MM.1S (cell line): ENCODE measurements around the gene GRIK5.

ENCODE experiments used
- DNase-seq: peaks from one replicate; pipeline ENCODE4 v3.0.0-alpha.2; 2015
- H2AFZ ChIP-seq: fragments of 300-600 bp; sonication (generic); 2 replicates; pipeline ENCODE4 v1.6.0; 2016; ENCODE audit warnings: antibody characterized with exemption, low read length
- H3F3A ChIP-seq: fragments of 300-600 bp; sonication (generic); 2 replicates; pipeline ENCODE4 v1.6.1; 2016; ENCODE audit warnings: mild to moderate bottlenecking, antibody characterized with exemption, low read length, moderate library complexity, mixed read lengths; ENCODE audit not compliant: insufficient read depth
- H3K27ac ChIP-seq: fragments of 300-600 bp; sonication (generic); 2 replicates; pipeline ENCODE4 v1.5.1; 2016; ENCODE audit warnings: mild to moderate bottlenecking, low read length
- H3K27me3 ChIP-seq: fragments of 300-600 bp; sonication (generic); replicated peaks from 2 replicates; pipeline ENCODE4 v1.6.0; 2016; ENCODE audit warnings: low read length; ENCODE audit not compliant: insufficient read depth
- H3K36me3 ChIP-seq: fragments of 300-600 bp; sonication (generic); replicated peaks from 2 replicates; pipeline ENCODE4 v1.6.1; 2016; ENCODE audit warnings: mild to moderate bottlenecking, low read length, mixed read lengths; ENCODE audit not compliant: insufficient read depth
- H3K4me1 ChIP-seq: fragments of 300-600 bp; sonication (generic); 2 replicates; pipeline ENCODE4 v1.6.1; 2016; ENCODE audit warnings: low read length, mixed read lengths
- H3K4me2 ChIP-seq: fragments of 300-600 bp; sonication (generic); 2 replicates; pipeline ENCODE4 v1.6.0; 2016; ENCODE audit warnings: low read depth, low read length
- H3K4me3 ChIP-seq: fragments of 300-600 bp; sonication (generic); 2 replicates; pipeline ENCODE4 v1.5.1; 2016; ENCODE audit warnings: low read length, mixed read lengths
- H3K79me2 ChIP-seq: fragments of 300-600 bp; sonication (generic); 2 replicates; pipeline ENCODE4 v1.6.1; 2016; ENCODE audit warnings: mixed run types, low read length, mixed read lengths
- H3K9ac ChIP-seq: fragments of 300-600 bp; sonication (generic); 2 replicates; pipeline ENCODE4 v1.6.1; 2016; ENCODE audit warnings: low read length, mixed read lengths
- H3K9me2 ChIP-seq: fragments of 300-600 bp; sonication (generic); replicated peaks from 2 replicates; pipeline ENCODE4 v1.6.1; 2016; ENCODE audit warnings: mild to moderate bottlenecking, low read length, mixed read lengths; ENCODE audit not compliant: insufficient read depth
- H3K9me3 ChIP-seq: fragments of 300-600 bp; sonication (generic); replicated peaks from 2 replicates; pipeline ENCODE4 v1.6.1; 2016; ENCODE audit warnings: mild to moderate bottlenecking, low read length, mixed read lengths; ENCODE audit not compliant: insufficient read depth
- H4K20me1 ChIP-seq: fragments of 300-600 bp; sonication (generic); 2 replicates; pipeline ENCODE4 v1.6.1; 2016; ENCODE audit warnings: mild to moderate bottlenecking, low read length, moderate library complexity, mixed read lengths; ENCODE audit not compliant: insufficient read depth
- CTCF ChIP-seq: fragments of 300-600 bp; sonication (generic); IDR thresholded peaks from 2 replicates; pipeline ENCODE4 v1.5.1; 2016; ENCODE audit warnings: antibody characterized with exemption, low read length, mixed read lengths
- EZH2 ChIP-seq: fragments of 300-600 bp; sonication (generic); optimal IDR thresholded peaks from 2 replicates; pipeline ENCODE3; 2017; ENCODE audit warnings: low read depth, mild to moderate bottlenecking, antibody characterized with exemption, low read length, mixed read lengths
- EZH2phosphoT487 ChIP-seq: fragments of 300-600 bp; sonication (generic); IDR thresholded peaks from 2 replicates; pipeline ENCODE4 v1.6.1; 2018; ENCODE audit warnings: antibody characterized with exemption, low read length

Gene GRIK5

GRCh38 chr19:42093505-42093904 lies 23.5 kb upstream of the GRIK5 start:
- Histone ChIP-seq H3K79me2 (no peaks in the 10 kb centered on the region), H3K9me3 (no peaks in the 10 kb centered on the region), H3K4me3 (no peak overlapping the region), H3K4me2 (no peak overlapping the region), H2AFZ (no peak overlapping the region), H3K4me1 (peaks cover 35% of the 10 kb centered on the region), H3K27ac (no peak overlapping the region), H3K9ac (no peak overlapping the region), H3K9me2 (no peaks in the 10 kb centered on the region), H3F3A (peaks cover 20% of the 10 kb centered on the region), H4K20me1 (no peaks in the 10 kb centered on the region), H3K27me3 (no peaks in the 10 kb centered on the region), H3K36me3 (no peaks in the 10 kb centered on the region)
- DNase-seq, result no peak
- no peak for TF ChIP-seq CTCF
- no peak for TF ChIP-seq EZH2phosphoT487

- H3F3A ChIP-seq, result peaks cover 20% of the 10 kb centered on the region
- no peaks in the 10 kb centered on the region for H3K79me2 ChIP-seq
- H3K9me2 ChIP-seq, result no peaks in the 10 kb centered on the region
- H3K9me3 ChIP-seq, result no peaks in the 10 kb centered on the region
- no peak overlapping the region for H3K4me3 ChIP-seq
- H3K9ac ChIP-seq, result no peak overlapping the region
- TF ChIP-seq CTCF (peak; percentile 95), EZH2phosphoT487 (no peak), EZH2 (no peak)
- H3K4me1 ChIP-seq, result peaks cover 35% of the 10 kb centered on the region
- H3K27ac ChIP-seq, result peak overlapping the region; percentile 81; the same call in 1 of the 2 replicates
- no peak overlapping the region for H2AFZ ChIP-seq
- DNase-seq, result peak; percentile 88
- H3K36me3 ChIP-seq, result no peaks in the 10 kb centered on the region
- H3K4me2 ChIP-seq, result peak overlapping the region; percentile 98; the same call in 1 of the 2 replicates
- no peaks in the 10 kb centered on the region for H3K27me3 ChIP-seq
- H4K20me1 ChIP-seq, result no peaks in the 10 kb centered on the region
Measured at GRCh38 chr19:42092350-42092749, 22.3 kb upstream of the GRIK5 start.

- Histone ChIP-seq H2AFZ (no peak overlapping the region), H3K79me2 (no peaks in the 10 kb centered on the region), H3K27ac (peak overlapping the region; percentile 81; the same call in 1 of the 2 replicates), H3K4me3 (peak overlapping the region; percentile 39), H3K36me3 (no peaks in the 10 kb centered on the region), H4K20me1 (no peaks in the 10 kb centered on the region), H3F3A (peaks cover 20% of the 10 kb centered on the region), H3K9me2 (no peaks in the 10 kb centered on the region), H3K4me2 (peak overlapping the region; percentile 98), H3K9ac (0 out of 2 replicates have a peak overlapping the region, but pooled peaks have one; percentile 58), H3K9me3 (no peaks in the 10 kb centered on the region), H3K27me3 (no peaks in the 10 kb centered on the region), H3K4me1 (peaks cover 35% of the 10 kb centered on the region)
- TF ChIP-seq EZH2 (no peak), EZH2phosphoT487 (no peak), CTCF (no peak)
- no peak for DNase-seq
Measured at GRCh38 chr19:42091742-42092141, 21.7 kb upstream of the GRIK5 start.
